Upper lobe of right lung (tissue), 1 donor: Measurements from ENCODE around the gene ANK3. TPM values are rescaled to one million over a fixed set of nuclear protein-coding genes. Genes with fewer than 3 reads are reported as not detected.

ENCODE experiments used
- ATAC-seq: fragments of 200-7000 bp; cut with Tn5 transposase; one replicate; pipeline ENCODE4 v1.9.1; 2020; ENCODE audit warnings: mild to moderate bottlenecking, moderate library complexity
- DNase-seq: peaks from one replicate; pipeline ENCODE4 v3.0.0-alpha.2; 2020
- H3K27ac ChIP-seq: fragments of 200-600 bp; one replicate; pipeline ENCODE4 v1.8.0; 2022
- H3K27me3 ChIP-seq: fragments of 200-600 bp; one replicate; pipeline ENCODE4 v1.8.0; 2022; ENCODE audit warnings: mild to moderate bottlenecking
- H3K36me3 ChIP-seq: fragments of 200-600 bp; one replicate; pipeline ENCODE4 v1.8.0; 2022
- H3K4me1 ChIP-seq: fragments of 200-600 bp; one replicate; pipeline ENCODE4 v1.8.0; 2022
- H3K4me3 ChIP-seq: fragments of 200-600 bp; one replicate; pipeline ENCODE4 v1.8.0; 2022; ENCODE audit warnings: mild to moderate bottlenecking
- H3K9me3 ChIP-seq: fragments of 200-600 bp; one replicate; pipeline ENCODE4 v1.8.0; 2022
- CTCF ChIP-seq: fragments of 200-600 bp; IDR thresholded peaks from one replicate; pipeline ENCODE4 v1.8.0; 2022; ENCODE audit warnings: antibody characterized with exemption
- intact Hi-C: fragments of 100-400 bp; cut with DNase I; formaldehyde crosslinking; loops from one replicate; pipeline ENCODE4 v1.11.0; 2022
- total RNA-seq: library from RNA; stranded (reverse); fragmentation: NEBNext Ultra II Directional; extraction: Animal tissue kit (Norgen Biotek cat#: 25700); gene quantifications from one replicate; pipeline ENCODE4 v1.2.1, GENCODE V29; 2021
- donor health status: DM: no; HTN: yes; CAD: no; lungs with severe emphysema.

Gene ANK3
- total RNA-seq, 1 donor from 2014 or later: 91.1 TPM

- H3K36me3 ChIP-seq: no peaks in the 10 kb centered on the region
- no peaks in the 10 kb centered on the region for H3K27me3 ChIP-seq
- H3K4me1 ChIP-seq: no peaks in the 10 kb centered on the region
- DNase-seq (no peak), ATAC-seq (peak; percentile 24)
- H3K4me3 ChIP-seq: no peak overlapping the region
- H3K9me3 ChIP-seq: no peaks in the 10 kb centered on the region
- intact Hi-C loops: no loop called here
- H3K27ac ChIP-seq: no peak overlapping the region
- no peak for TF ChIP-seq CTCF
Measured at GRCh38 chr10:60140651-60141632, 248.7 kb downstream of the ANK3 start.

GRCh38 chr10:60139798-60140566, 249.7 kb downstream of the ANK3 start:
- TF ChIP-seq CTCF: no peak
- H3K27me3 ChIP-seq: no peaks in the 10 kb centered on the region
- no peaks in the 10 kb centered on the region for H3K36me3 ChIP-seq
- H3K4me1 ChIP-seq: no peaks in the 10 kb centered on the region
- H3K9me3 ChIP-seq: no peaks in the 10 kb centered on the region
- intact Hi-C loops: no loop called here
- no peak for ATAC-seq
- no peak overlapping the region for H3K4me3 ChIP-seq
- no peak for DNase-seq
- H3K27ac ChIP-seq: no peak overlapping the region

- Histone ChIP-seq H3K27ac (no peak overlapping the region), H3K4me3 (no peak overlapping the region), H3K4me1 (no peaks in the 10 kb centered on the region), H3K36me3 (no peaks in the 10 kb centered on the region), H3K27me3 (no peaks in the 10 kb centered on the region), H3K9me3 (no peaks in the 10 kb centered on the region)
- ATAC-seq (no peak), DNase-seq (no peak)
- intact Hi-C loops: no loop called here
- no peak for TF ChIP-seq CTCF
Measured at GRCh38 chr10:60139290-60139689, 250.4 kb downstream of the ANK3 start.

DNA sequence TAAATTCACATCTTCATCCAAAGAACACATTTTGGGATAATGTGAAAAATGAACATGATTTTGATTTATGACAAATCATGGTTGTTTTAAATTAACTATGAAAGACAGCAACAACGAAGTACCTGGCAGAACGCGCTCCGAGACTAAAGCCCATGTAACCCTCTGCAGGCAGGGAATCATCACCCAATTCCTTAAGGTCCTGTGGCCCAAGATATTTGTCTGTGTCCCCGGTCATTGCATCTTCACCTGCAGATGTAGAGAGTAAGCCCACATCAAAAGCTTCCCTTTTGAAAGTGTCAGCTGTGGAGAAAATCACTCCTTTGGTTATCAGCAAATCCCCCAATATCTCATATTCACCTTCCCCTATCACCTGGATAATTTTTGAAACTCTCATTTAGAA, 250.8 kb downstream of the ANK3 start:
- H3K9me3 ChIP-seq: no peaks in the 10 kb centered on the region
- ATAC-seq (no peak), DNase-seq (no peak)
- TF ChIP-seq CTCF: no peak
- H3K4me1 ChIP-seq: no peaks in the 10 kb centered on the region
- no peak overlapping the region for H3K27ac ChIP-seq
- no peaks in the 10 kb centered on the region for H3K36me3 ChIP-seq
- no peak overlapping the region for H3K4me3 ChIP-seq
- intact Hi-C loops: no loop called here
- no peaks in the 10 kb centered on the region for H3K27me3 ChIP-seq

GRCh38 chr10:60138026-60138425, 251.6 kb downstream of the ANK3 start:
- ATAC-seq: no peak
- H3K4me3 ChIP-seq: no peak overlapping the region
- TF ChIP-seq CTCF: no peak

More at GRCh38 chr10:60138026-60138425, 251.6 kb downstream of the ANK3 start:
- no peaks in the 10 kb centered on the region for H3K36me3 ChIP-seq
- H3K9me3 ChIP-seq: no peaks in the 10 kb centered on the region
- no peaks in the 10 kb centered on the region for H3K27me3 ChIP-seq
- H3K27ac ChIP-seq: no peak overlapping the region
- H3K4me1 ChIP-seq: no peaks in the 10 kb centered on the region
- DNase-seq: no peak
- intact Hi-C loops: no loop called here
